Mononuclear cell (primary cell): ENCODE results near the gene PODXL. TPM values are rescaled to one million over a fixed set of nuclear protein-coding genes. Genes with fewer than 3 reads are reported as not detected.

ENCODE experiments used
- H3K27me3 ChIP-seq: 2 replicates; pipeline ENCODE4 v1.6.0; 2011; ENCODE audit warnings: low read length, control low read depth; ENCODE audit not compliant: insufficient read depth
- H3K4me1 ChIP-seq: 2 replicates; pipeline ENCODE4 v1.5.1; 2011; ENCODE audit warnings: mild to moderate bottlenecking, low read length, control low read depth; ENCODE audit not compliant: insufficient read depth
- H3K4me3 ChIP-seq: 2 replicates; pipeline ENCODE4 v1.5.1; 2011; ENCODE audit warnings: mild to moderate bottlenecking, low read length, moderate library complexity
- H3K9me3 ChIP-seq: 2 replicates; pipeline ENCODE4 v1.5.1; 2011; ENCODE audit warnings: low read depth, mild to moderate bottlenecking, control low read depth, low read length
- total RNA-seq: library from RNA; depleted of rRNA; stranded (reverse); fragments of >200 nt; gene quantifications from one replicate; pipeline ENCODE4 v1.2.3, GENCODE V29; 2012

PODXL gene
- total RNA-seq, 1 donor: 0.21 TPM

GRCh38 chr7:131581241-131582051, 25.0 kb upstream of the PODXL start:
- H3K27me3 ChIP-seq: no peaks in the 10 kb centered on the region
- H3K4me1 ChIP-seq: no peaks in the 10 kb centered on the region
- no peaks in the 10 kb centered on the region for H3K9me3 ChIP-seq
- H3K4me3 ChIP-seq: no peak overlapping the region

- Histone ChIP-seq H3K9me3 (no peaks in the 10 kb centered on the region), H3K27me3 (no peaks in the 10 kb centered on the region), H3K4me1 (no peaks in the 10 kb centered on the region), H3K4me3 (no peak overlapping the region)
Observed at GRCh38 chr7:131578602-131579001, 22.2 kb upstream of the PODXL start.

GRCh38 chr7:131574741-131575140, 18.3 kb upstream of the PODXL start:
- Histone ChIP-seq H3K4me1 (no peaks in the 10 kb centered on the region), H3K27me3 (no peaks in the 10 kb centered on the region)

GRCh38 chr7:131570401-131570800, 14.0 kb upstream of the PODXL start:
- Histone ChIP-seq H3K27me3 (no peaks in the 10 kb centered on the region), H3K9me3 (no peaks in the 10 kb centered on the region), H3K4me1 (no peaks in the 10 kb centered on the region), H3K4me3 (no peak overlapping the region)

More at GRCh38 chr7:131574741-131575140, 18.3 kb upstream of the PODXL start:
- Histone ChIP-seq H3K4me3 (no peak overlapping the region), H3K9me3 (no peaks in the 10 kb centered on the region)

GRCh38 chr7:131568970-131569369, 12.5 kb upstream of the PODXL start:
- no peak overlapping the region for H3K4me3 ChIP-seq
- no peaks in the 10 kb centered on the region for H3K9me3 ChIP-seq
- no peaks in the 10 kb centered on the region for H3K4me1 ChIP-seq
- H3K27me3 ChIP-seq: no peaks in the 10 kb centered on the region

- Histone ChIP-seq H3K9me3 (no peaks in the 10 kb centered on the region), H3K4me3 (no peak overlapping the region)
Observed at GRCh38 chr7:131568510-131568909, 12.1 kb upstream of the PODXL start.

GRCh38 chr7:131564640-131565039, 8.2 kb upstream of the PODXL start:
- H3K4me3 ChIP-seq: no peak overlapping the region
- H3K27me3 ChIP-seq: peaks cover 3% of the 10 kb centered on the region
- no peaks in the 10 kb centered on the region for H3K9me3 ChIP-seq
- no peaks in the 10 kb centered on the region for H3K4me1 ChIP-seq

More at GRCh38 chr7:131568510-131568909, 12.1 kb upstream of the PODXL start:
- no peaks in the 10 kb centered on the region for H3K27me3 ChIP-seq
- H3K4me1 ChIP-seq: no peaks in the 10 kb centered on the region

GRCh38 chr7:131563918-131564317, 7.5 kb upstream of the PODXL start:
- H3K9me3 ChIP-seq: no peaks in the 10 kb centered on the region
- H3K4me1 ChIP-seq: no peaks in the 10 kb centered on the region
- no peak overlapping the region for H3K4me3 ChIP-seq
- H3K27me3 ChIP-seq: peaks cover 7% of the 10 kb centered on the region

GRCh38 chr7:131562941-131563340, 6.5 kb upstream of the PODXL start:
- H3K4me3 ChIP-seq: no peak overlapping the region
- peaks cover 16% of the 10 kb centered on the region for H3K27me3 ChIP-seq
- peaks cover 2% of the 10 kb centered on the region for H3K4me1 ChIP-seq
- no peaks in the 10 kb centered on the region for H3K9me3 ChIP-seq

- H3K27me3 ChIP-seq: peaks cover 35% of the 10 kb centered on the region
- no peaks in the 10 kb centered on the region for H3K9me3 ChIP-seq
- H3K4me1 ChIP-seq: peaks cover 25% of the 10 kb centered on the region
- H3K4me3 ChIP-seq: no peak overlapping the region
Observed at GRCh38 chr7:131560061-131560460, 3.6 kb upstream of the PODXL start.

GRCh38 chr7:131557652-131558385, 1.4 kb upstream of the PODXL start:
- Histone ChIP-seq H3K9me3 (no peaks in the 10 kb centered on the region), H3K4me3 (no peak overlapping the region), H3K27me3 (peaks cover 49% of the 10 kb centered on the region), H3K4me1 (peaks cover 26% of the 10 kb centered on the region)

- Histone ChIP-seq H3K4me1 (peaks cover 26% of the 10 kb centered on the region), H3K4me3 (peak overlapping the region; percentile 12), H3K27me3 (peaks cover 49% of the 10 kb centered on the region), H3K9me3 (no peaks in the 10 kb centered on the region)
Observed at GRCh38 chr7:131556909-131557651, 652 bp upstream of the PODXL start.

GRCh38 chr7:131555552-131556052, 826 bp downstream of the PODXL start:
- Histone ChIP-seq H3K9me3 (no peaks in the 10 kb centered on the region), H3K27me3 (peaks cover 49% of the 10 kb centered on the region), H3K4me1 (peaks cover 26% of the 10 kb centered on the region), H3K4me3 (peak overlapping the region; percentile 30)

GRCh38 chr7:131554880-131555516, 1.4 kb downstream of the PODXL start:
- Histone ChIP-seq H3K27me3 (peaks cover 46% of the 10 kb centered on the region), H3K9me3 (no peaks in the 10 kb centered on the region), H3K4me3 (no peak overlapping the region), H3K4me1 (peaks cover 26% of the 10 kb centered on the region)
